ENCODE data around the gene COL6A1. TPM values are rescaled to one million over a fixed set of nuclear protein-coding genes. Genes with fewer than 3 reads are reported as not detected.

Gene COL6A1
- total and polyA plus RNA-seq, 2 of the 13 experiments (the other 11 are each of a cell fraction or from before 2014, with no cell fraction given), result 3.1 to 4.8 TPM

- intact Hi-C loops (cut with micrococcal nuclease; ENCODE audit: unreplicated experiment) (no loop called here), in situ Hi-C loops (cut with HindIII; ENCODE audit: extremely low pct_ligation_motif_present, low pct_unique_long_range_greater_than_20kb) (no loop called here)
- Histone ChIP-seq H3K4me1 (ENCODE audit: insufficient read depth, low read length) (no peaks in the 10 kb centered on the region), H3K4me3 (replicated peaks in 1 of 3; ENCODE audit: insufficient read depth in 1 of 3, low read depth in 2 of 3, low read length in 3 of 3) (no peak overlapping the region), H3K79me2 (ENCODE audit: insufficient read depth, low read length) (no peaks in the 10 kb centered on the region), H2AFZ (ENCODE audit: low read length) (no peak overlapping the region), H3K9ac (ENCODE audit: insufficient read depth, low read depth, low read length) (no peak overlapping the region), H4K20me1 (ENCODE audit: insufficient read depth, low read length) (no peaks in the 10 kb centered on the region), H3K9me3 (ENCODE audit: low read length) (no peaks in the 10 kb centered on the region), H3K4me2 (ENCODE audit: low read depth, low read length) (no peak overlapping the region), H3K27ac (ENCODE audit: extremely low read length, insufficient read depth, low read length) (no peak overlapping the region), H3K36me3 (replicated peaks in 1 of 2; ENCODE audit: control insufficient read depth in 1 of 2, insufficient read depth in 2 of 2, low read length in 2 of 2) (no peaks in the 10 kb centered on the region), H3K27me3 (ENCODE audit: control insufficient read depth in 1 of 2, insufficient read depth in 2 of 2, low read length in 2 of 2) (peaks cover 5 to 13% of the 10 kb centered on the region in 2 experiments; a peak in 4 of 5 replicates)
- CTCF ChIA-PET (ENCODE audit: low intra/inter-chr PET ratio, low total read pairs), result no interaction called here
- no TSS peak for BruUV-seq (replicated peaks)
- POLR2A ChIA-PET, result no interaction called here
- DNase-seq (ENCODE audit: low spot score) (no peak), ATAC-seq (no peak), FAIRE-seq (no peak)
- TF ChIP-seq ZNF225 (CRISPR knock-in tag; IDR thresholded peaks at IDR 0.05), result no peak
- TF ChIP-seq PRDM4 (CRISPR knock-in tag; IDR thresholded peaks at IDR 0.05; ENCODE audit: borderline replicate concordance), result no peak
- no peak for TF ChIP-seq ZMAT5 (CRISPR knock-in tag; IDR thresholded peaks at IDR 0.05; ENCODE audit: borderline replicate concordance, low read depth)
- no peak for TF ChIP-seq ZNF776 (CRISPR knock-in tag; IDR thresholded peaks at IDR 0.05)
- no peak for TF ChIP-seq AKAP8 (CRISPR knock-in tag; IDR thresholded peaks at IDR 0.05)
- TF ChIP-seq SOX13 (IDR thresholded peaks at IDR 0.05), result no peak
- TF ChIP-seq SOX13 (CRISPR knock-in tag; conservative IDR thresholded peaks at IDR 0.05 in 1 of 2, IDR thresholded peaks at IDR 0.05 in 1 of 2), result no peak
- no peak for TF ChIP-seq MYC (CRISPR knock-in tag; IDR thresholded peaks at IDR 0.05; ENCODE audit: borderline replicate concordance)
- TF ChIP-seq REST (IDR thresholded peaks at IDR 0.05; ENCODE audit: borderline replicate concordance in 1 of 2, low read depth in 1 of 2, low read length in 2 of 2), result no peak
- no peak for TF ChIP-seq POGZ (CRISPR knock-in tag; IDR thresholded peaks at IDR 0.05)
- no peak for TF ChIP-seq KLF9 (CRISPR knock-in tag; IDR thresholded peaks at IDR 0.05; ENCODE audit: low read depth)
- TF ChIP-seq MLX (CRISPR knock-in tag; IDR thresholded peaks at IDR 0.05), result no peak
- no peak for TF ChIP-seq RFX3 (CRISPR knock-in tag; IDR thresholded peaks at IDR 0.05)
- no peak for TF ChIP-seq MXD3 (CRISPR knock-in tag; IDR thresholded peaks at IDR 0.05)
- TF ChIP-seq KDM2A (CRISPR knock-in tag; IDR thresholded peaks at IDR 0.05; ENCODE audit: borderline replicate concordance, low read depth), result no peak
- TF ChIP-seq SKI (IDR thresholded peaks at IDR 0.05; ENCODE audit: partially characterized antibody), result no peak
- 41% methylated on average over 16 of the region's 16 CpGs for WGBS (ENCODE audit: low lambda C conversion rate)
Observed at GRCh38 chr21:46051379-46051770, 69.8 kb downstream of the COL6A1 start.

All from HepG2 (cell line).